Lower leg skin (tissue), 3 donors: ENCODE measurements around the gene NSUN2.

Experiments used
- POLR2A ChIP-seq, 2 donors: fragments of 450-650 bp; IDR thresholded peaks; one replicate each; pipeline ENCODE4 v1.6.1; 2016 to 2017; ENCODE audit warnings: antibody characterized with exemption in 2 of 2, mild to moderate bottlenecking in 1 of 2, moderate library complexity in 1 of 2
- TF ChIP-seq, protein P1 (sequence below), 3 donors: fragments of 450-650 bp; IDR thresholded peaks; one replicate each; pipeline ENCODE4 v1.5.1; 2016; ENCODE audit warnings: antibody characterized with exemption in 3 of 3, mild to moderate bottlenecking in 3 of 3, moderate library complexity in 2 of 3

DNA sequence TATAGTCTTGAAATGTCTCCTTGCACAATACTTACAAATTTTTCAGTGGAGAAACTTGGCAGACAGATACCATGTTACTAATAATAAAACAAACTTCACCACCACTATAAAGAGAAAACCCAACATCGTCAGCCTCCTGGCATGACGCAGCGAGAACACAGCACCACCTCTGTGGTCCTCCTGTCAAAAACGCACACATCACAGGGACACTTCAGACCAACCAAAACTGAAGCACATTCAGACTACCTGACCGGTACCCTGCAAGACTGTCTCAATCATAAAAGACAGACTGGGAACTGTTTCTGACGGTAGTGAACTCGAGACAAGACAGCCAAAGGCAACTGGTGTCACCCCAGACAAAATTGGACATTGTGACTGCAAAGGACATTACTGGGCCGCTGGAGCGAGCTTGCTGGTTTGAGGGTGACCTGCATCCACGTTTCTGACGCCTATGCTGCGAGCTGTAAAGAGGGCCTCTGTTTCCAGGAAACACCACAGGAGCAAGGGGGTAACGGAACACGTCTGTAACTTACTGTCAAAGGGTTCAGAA lies 34.4 kb downstream of the NSUN2 start:
- TF ChIP-seq, protein P1, sequence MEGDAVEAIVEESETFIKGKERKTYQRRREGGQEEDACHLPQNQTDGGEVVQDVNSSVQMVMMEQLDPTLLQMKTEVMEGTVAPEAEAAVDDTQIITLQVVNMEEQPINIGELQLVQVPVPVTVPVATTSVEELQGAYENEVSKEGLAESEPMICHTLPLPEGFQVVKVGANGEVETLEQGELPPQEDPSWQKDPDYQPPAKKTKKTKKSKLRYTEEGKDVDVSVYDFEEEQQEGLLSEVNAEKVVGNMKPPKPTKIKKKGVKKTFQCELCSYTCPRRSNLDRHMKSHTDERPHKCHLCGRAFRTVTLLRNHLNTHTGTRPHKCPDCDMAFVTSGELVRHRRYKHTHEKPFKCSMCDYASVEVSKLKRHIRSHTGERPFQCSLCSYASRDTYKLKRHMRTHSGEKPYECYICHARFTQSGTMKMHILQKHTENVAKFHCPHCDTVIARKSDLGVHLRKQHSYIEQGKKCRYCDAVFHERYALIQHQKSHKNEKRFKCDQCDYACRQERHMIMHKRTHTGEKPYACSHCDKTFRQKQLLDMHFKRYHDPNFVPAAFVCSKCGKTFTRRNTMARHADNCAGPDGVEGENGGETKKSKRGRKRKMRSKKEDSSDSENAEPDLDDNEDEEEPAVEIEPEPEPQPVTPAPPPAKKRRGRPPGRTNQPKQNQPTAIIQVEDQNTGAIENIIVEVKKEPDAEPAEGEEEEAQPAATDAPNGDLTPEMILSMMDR (IDR thresholded peaks at IDR 0.05), result no peak
- TF ChIP-seq POLR2A (IDR thresholded peaks at IDR 0.05), result no peak
